AG04450 (cell line): ENCODE results near the gene CGB7. TPM values are rescaled to one million over a fixed set of nuclear protein-coding genes. Genes with fewer than 3 reads are reported as not detected.
"Not testable (repeated sequence)": the region's sequence is repeated elsewhere in the genome, so short reads cannot be mapped to it uniquely, and the experiment has no call there.

Experiments used
- CTCF ChIA-PET: fragments of 300-600, 350-600 bp; formaldehyde crosslinking; extraction: SDS; loops from one replicate; lab custom pipeline; 2022; ENCODE audit warnings: antibody characterized with exemption, inconsistent platforms; lab: Charles Lee
- POLR2A ChIA-PET: fragments of 350-600 bp; formaldehyde crosslinking; extraction: SDS; loops from one replicate; lab custom pipeline; 2021; ENCODE audit warnings: antibody characterized with exemption, inconsistent platforms; lab: Yijun Ruan, JAX
- DNase-seq: peaks from one replicate; pipeline ENCODE4 v3.0.0-alpha.2; 2011; ENCODE audit warnings: low read depth, low spot score
- H3K27ac ChIP-seq: one replicate; pipeline ENCODE4 v1.5.1; 2012; ENCODE audit warnings: low read depth, low read length, control low read depth
- H3K27me3 ChIP-seq: one replicate; pipeline ENCODE4 v1.6.0; 2012; ENCODE audit warnings: low read length; ENCODE audit not compliant: control insufficient read depth, insufficient read depth
- H3K4me3 ChIP-seq: 2 replicates; pipeline ENCODE4 v1.5.1; 2011; ENCODE audit warnings: mild to moderate bottlenecking, low read depth, low read length, control low read depth
- H3K9me3 ChIP-seq: 2 replicates; pipeline ENCODE4 v1.5.1; 2012; ENCODE audit warnings: low read length; ENCODE audit not compliant: control insufficient read depth, insufficient read depth
- CTCF ChIP-seq: IDR thresholded peaks from 2 replicates; pipeline ENCODE4 v1.5.1; 2011; ENCODE audit warnings: low read depth, low read length, control low read depth, inconsistent platforms
- polyA plus RNA-seq: library from polyadenylated mRNA; depleted of rRNA; stranded (reverse); fragments of >200 nt; gene quantifications from 2 replicates; pipeline ENCODE4 v1.2.3, GENCODE V29; 2011

Gene CGB7
- polyA plus RNA-seq, 1 experiment = 0.42 TPM

GRCh38 chr19:49043548-49043947, 14.0 kb downstream of the CGB7 start, which contains the start of gene CGB5:
CGB5 (plus strand) TSS chr19:49043848; CDS start chr19:49044210, 362 bp downstream.
- POLR2A ChIA-PET, H3K4me3 ChIP-seq, CTCF ChIA-PET, DNase-seq, H3K27me3 ChIP-seq, H3K9me3 ChIP-seq, H3K27ac ChIP-seq: not testable (repeated sequence)

GRCh38 chr19:49042666-49043065, 14.9 kb downstream of the CGB7 start:
- DNase-seq, H3K27ac ChIP-seq, CTCF ChIA-PET, POLR2A ChIA-PET, H3K4me3 ChIP-seq, H3K9me3 ChIP-seq, H3K27me3 ChIP-seq: not testable (repeated sequence)

- ChIA-PET POLR2A (no interaction called here), CTCF (no interaction called here)
- Histone ChIP-seq H3K9me3 (no peaks in the 10 kb centered on the region), H3K27me3 (no peaks in the 10 kb centered on the region), H3K4me3 (no peak overlapping the region), H3K27ac (no peak overlapping the region)
- DNase-seq = no peak
- no peak for TF ChIP-seq CTCF
Measured at GRCh38 chr19:49042177-49042576, 15.4 kb downstream of the CGB7 start.

- H3K9me3 ChIP-seq, POLR2A ChIA-PET, H3K4me3 ChIP-seq, H3K27me3 ChIP-seq, H3K27ac ChIP-seq, CTCF ChIA-PET, DNase-seq: not testable (repeated sequence)
Measured at GRCh38 chr19:49039736-49040135, 17.8 kb downstream of the CGB7 start.

- H3K27me3 ChIP-seq, H3K4me3 ChIP-seq, CTCF ChIA-PET, POLR2A ChIA-PET, H3K27ac ChIP-seq, H3K9me3 ChIP-seq: not testable (repeated sequence)
- DNase-seq = peak; percentile 42
Measured at GRCh38 chr19:49038557-49039276, 18.8 kb downstream of the CGB7 start.

GRCh38 chr19:49038111-49038510, 19.4 kb downstream of the CGB7 start:
- CTCF ChIA-PET, H3K4me3 ChIP-seq, DNase-seq, H3K9me3 ChIP-seq, H3K27ac ChIP-seq, POLR2A ChIA-PET, H3K27me3 ChIP-seq: not testable (repeated sequence)

GRCh38 chr19:49036815-49037214, 20.7 kb downstream of the CGB7 start, which contains the start of gene CGB1:
CGB1 (minus strand) TSS chr19:49036895; CDS start chr19:49036711, 184 bp downstream.
- CTCF ChIA-PET, H3K27ac ChIP-seq, DNase-seq, H3K27me3 ChIP-seq, H3K9me3 ChIP-seq, H3K4me3 ChIP-seq, POLR2A ChIA-PET: not testable (repeated sequence)
- TF ChIP-seq CTCF = peak; percentile 49
